Iris pigment epithelial cell (primary cell): ENCODE measurements around the gene NTM.

Experiments
- DNase-seq: peaks from one replicate; pipeline ENCODE4 v3.0.0-alpha.2; 2011; ENCODE audit warnings: low read depth

The NTM gene

DNA sequence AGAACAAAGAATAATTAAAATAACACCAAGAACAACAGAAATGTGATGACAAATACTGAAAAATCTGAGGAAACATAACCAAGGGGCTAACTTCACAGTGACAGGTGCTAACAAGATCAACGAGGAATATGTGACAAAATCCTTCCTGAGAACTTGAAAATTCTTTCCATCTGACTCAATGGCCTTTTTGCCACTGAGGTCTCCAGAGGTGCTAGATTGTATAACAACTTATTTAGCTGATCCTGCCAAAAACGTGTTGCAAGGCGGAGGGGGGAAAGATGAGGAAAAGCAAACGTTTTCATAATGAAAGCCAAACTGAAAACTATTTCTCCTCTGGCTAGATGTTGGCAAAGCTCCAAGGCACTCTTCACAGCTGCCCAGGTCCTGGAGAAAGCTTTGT, 364.5 kb downstream of the NTM start:
- no peak for DNase-seq

DNA sequence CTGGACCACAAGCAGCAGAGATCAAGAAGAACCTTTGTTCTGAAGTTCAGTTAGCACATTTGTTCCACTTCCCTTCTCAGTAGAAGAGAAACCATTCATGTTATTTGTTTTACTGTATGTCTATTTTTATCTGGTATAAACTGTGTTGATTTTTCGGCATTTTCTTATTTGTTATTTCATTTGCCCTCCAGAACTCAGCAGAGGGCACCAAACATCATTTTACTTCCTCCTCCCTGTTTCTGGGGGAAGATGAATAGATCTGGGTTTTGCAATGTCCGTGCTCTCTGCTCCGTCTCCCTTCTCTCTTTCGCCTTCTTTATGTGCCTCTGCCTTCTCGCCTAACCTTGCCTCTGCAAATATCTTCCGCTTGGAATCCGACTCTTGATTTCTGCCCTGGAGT, 366.9 kb downstream of the NTM start:
- peak; percentile 36 for DNase-seq

DNA sequence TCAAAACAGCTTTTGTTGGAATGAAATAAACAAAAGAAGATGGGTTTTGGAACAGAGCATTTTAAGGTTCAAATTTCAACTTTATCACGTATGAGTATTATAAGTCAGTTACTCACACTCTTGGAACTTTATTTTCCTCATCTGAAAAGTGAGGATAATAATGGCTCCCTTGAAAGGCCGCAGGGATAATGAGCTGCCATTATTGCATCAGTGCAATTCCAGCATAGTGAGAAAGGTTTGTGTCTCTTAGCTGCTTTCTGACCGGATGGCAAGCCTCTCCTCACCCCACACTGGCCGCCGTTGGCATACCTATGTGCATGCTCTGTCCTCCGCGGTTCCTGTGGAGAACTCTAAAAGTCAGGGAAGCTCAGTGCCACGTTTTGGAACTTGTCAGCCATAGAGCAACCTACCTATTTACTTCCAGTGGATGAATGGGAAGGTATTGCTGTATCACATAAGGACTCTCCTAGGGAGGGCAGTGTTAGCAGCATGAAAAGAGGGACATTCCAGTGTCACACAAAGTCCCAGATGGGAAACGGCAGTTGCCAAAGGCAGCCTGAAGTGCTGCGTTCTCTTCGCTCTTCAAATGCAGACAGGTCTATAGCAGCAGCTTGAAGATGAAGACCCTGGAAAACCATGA, 368.9 kb downstream of the NTM start:
- DNase-seq: no peak

DNA sequence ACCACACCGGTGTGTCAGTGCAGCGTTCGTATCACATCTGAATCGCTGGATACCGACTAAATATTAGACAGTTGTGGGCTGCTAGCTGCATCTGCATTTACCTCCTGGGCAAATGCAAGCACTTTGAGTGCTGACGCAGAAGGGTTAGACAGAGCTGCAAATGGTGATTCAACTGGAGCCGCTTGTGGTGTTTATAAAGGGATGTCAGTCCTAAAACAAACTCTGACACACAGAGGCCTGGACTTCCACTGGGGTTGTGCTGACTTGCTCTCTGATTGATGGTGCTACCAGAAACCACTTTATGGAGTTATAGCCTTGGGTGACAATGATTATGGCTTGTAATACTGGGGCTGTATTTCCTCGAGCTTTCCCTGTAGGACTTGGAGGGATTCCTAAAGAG, 374.4 kb downstream of the NTM start:
- peak; percentile 90 for DNase-seq

DNA sequence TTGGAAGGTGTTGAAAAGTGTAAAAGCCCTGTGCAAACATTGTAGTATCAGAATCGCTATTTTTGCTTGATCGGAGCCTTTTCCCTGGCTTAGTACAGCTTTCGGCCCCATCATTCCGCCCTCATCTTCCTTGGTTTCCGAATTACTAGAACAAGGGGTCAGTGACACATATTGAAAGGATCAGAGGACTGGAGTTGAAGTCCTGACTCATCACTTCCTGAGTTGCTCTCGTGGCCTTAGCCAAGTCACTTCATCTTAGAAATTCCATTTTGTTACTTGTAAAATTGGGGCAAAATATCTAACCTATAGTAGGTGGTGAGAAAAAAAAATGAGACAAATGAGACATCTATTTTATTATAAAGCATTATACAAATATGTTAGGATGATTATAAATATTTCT, 375.0 kb downstream of the NTM start:
- DNase-seq: peak; percentile 84

DNA sequence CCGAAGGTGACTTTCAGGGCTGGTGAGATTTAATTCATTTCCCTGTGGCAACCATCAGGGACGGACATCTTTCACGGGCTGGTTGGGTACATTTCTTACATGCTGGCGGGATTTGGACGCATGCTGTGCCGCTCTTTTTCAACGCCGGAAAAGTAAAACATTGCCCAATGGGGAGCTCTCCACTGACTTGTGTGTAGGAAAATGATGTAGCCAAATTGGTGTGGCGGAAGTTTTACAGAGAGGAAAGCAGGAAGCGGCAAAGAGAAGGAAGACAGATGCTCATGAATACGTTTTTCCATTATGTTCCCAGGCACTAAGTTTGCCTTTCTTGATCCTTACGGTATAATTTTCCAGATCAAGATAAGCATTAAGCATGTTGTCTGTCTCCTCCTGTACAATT, 375.8 kb downstream of the NTM start:
- DNase-seq: no peak

DNA sequence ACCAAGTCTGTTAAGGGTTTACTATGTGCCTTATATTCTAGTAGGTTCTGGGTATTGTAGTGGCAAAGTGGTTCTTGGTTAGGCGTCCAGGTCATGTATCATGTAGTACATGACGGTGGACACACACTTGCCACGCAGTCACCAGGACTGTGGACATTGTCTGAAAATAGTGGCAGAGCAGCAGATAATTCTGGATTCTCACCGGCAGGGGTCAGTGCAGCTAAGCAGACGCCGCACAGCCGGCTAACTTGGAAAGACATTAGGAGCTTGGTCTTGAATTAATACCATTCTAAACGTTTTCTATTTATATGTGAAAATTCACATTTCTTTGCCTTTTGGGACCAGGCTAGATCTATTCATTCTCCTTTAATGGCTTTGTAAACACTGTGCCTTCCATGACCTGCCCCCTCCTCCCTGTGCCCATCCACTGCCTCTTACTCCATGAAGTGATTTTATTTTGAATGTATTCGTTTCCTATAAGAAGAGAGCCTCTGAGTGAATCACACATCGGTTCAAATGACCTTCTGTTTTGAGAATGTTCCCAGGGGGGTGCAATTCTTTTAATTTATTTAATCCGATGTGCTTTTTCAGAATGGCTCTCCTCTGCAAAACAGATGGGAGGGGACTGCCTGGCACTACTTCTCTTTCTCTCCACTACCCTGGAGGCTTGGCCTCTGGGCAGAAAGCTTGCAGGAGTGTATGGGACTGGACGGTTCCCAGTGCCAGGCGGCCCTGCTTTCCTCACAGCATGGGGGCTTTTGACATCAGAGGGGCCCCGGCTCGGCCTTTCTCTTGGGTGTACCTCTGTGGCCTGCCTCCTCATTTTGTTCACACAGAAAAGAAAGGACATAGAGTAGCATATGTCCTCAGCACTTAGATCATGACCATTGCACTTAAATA, 378.0 kb downstream of the NTM start:
- peak; percentile 79 for DNase-seq

DNA sequence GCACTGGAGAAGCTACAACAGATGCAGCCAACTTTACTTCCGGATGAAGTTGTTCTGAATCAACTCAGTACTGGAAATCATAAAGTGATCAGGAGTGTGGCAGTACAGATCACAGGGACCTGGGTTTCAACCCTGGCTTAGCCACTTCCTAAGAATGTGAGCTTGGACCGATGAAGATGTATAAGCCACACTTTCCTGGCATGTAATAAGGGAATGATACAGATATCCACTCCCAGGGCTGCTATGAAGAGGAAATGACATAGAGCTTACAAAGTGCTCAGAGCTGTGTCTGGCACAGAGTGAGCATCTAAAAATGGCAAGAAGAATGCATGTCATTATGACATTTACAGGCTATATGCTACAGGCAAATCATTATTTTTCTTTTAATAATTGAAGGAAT, 378.7 kb downstream of the NTM start:
- DNase-seq: peak; percentile 96

DNA sequence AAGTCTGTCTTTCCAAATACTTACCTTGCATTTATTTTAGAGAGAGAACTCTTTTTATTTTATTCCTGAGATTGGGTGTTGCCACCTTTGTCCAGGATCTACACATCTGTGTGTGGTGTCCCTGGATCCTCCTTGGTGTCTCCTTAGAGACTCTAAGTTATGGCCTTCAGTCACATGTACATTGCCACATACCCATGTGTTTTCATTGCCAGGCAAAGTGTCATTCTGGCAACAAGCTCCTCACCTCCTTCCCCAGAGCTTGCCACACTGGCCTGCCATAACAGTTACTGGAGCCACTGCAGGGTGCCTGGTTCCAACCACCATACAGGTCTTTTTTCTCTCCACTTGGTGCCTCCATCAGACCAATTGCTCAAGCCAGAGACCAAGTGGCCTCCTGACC, 379.7 kb downstream of the NTM start:
- no peak for DNase-seq

DNA sequence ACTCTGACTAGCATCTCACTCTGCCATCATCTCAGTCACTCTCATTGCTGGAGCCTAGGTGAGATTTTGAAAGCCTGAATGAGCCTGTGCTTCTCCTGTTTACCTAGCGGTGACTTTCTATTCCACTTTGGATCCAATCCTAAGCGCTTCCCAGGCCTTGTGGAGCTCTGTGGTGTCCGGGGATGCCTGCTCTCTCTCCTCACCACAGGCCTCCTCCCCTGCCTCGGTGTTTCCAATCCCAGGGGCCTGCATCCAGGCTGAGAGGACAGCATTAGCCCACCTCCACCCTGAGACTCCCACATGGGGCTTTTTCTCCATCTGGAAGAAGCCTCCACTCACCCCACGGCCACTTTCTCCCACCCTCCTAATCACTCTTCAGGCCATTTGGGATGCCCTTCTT, 380.3 kb downstream of the NTM start:
- DNase-seq: no peak

DNA sequence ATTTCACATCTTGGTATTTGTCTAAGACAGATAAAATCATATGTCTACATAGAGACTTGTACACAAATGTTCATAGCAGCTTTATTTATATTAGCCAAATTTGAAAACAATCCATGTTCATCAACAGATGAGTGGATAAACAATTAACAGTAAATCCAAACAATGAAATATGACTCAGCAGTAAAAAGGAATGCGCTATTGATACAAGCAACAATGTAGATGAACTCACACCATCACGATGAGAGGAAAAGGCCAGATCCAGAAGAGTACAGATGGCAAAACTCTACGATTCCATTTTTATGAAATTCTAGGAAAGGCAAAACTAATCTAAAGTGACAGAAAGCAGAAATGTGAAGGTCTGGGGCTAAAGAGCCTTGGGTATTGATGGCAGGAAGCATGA, 384.3 kb downstream of the NTM start:
- DNase-seq: peak; percentile 55

DNA sequence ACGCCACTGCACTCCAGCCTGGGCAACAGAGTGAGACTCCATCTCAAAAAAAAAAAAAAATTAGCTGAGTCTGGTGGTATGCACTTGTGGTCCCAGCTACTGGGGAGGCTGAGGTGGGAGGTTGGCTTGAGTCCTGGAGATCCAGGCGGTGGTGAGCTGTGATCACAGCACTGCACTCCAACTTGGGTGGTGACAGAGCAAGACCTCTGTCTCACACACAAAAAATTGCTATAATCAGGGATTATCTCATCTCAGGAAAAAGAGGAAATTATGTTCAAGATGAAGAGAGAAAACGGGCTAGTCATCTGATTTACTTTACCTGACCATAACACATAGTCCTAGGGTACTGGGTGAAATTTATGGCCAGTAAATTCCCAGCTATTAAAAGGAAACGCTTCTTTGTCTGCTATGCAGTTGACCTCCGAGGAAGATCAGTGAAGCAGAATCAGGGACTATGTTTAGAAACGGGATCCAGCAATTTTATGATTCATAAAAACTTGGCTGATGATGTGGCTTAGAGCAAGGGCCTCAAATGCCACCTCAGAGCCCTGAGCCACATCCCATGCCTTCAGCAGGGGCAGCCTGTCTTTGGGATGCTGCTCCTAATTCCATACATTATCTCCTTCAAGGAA, 386.2 kb downstream of the NTM start:
- DNase-seq: peak; percentile 77

DNA sequence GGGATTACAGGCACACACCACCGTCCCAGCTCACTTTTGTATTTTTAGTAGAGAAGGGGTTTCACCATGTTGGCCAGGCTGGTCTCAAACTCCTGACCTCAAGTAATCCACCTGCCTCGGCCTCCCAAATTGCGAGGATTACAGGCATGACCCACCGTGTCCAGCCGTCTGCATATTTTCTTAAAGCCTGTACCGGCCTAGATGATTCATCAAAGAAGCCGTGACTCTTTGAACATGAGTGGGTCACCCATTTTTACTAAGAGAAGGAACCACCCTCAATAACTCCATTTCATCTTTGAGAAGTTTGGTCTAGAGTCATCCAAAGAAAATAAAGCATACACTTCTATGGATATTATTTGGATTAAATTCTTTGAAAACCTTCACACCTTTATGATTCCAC, 388.3 kb downstream of the NTM start:
- DNase-seq: peak; percentile 67

DNA sequence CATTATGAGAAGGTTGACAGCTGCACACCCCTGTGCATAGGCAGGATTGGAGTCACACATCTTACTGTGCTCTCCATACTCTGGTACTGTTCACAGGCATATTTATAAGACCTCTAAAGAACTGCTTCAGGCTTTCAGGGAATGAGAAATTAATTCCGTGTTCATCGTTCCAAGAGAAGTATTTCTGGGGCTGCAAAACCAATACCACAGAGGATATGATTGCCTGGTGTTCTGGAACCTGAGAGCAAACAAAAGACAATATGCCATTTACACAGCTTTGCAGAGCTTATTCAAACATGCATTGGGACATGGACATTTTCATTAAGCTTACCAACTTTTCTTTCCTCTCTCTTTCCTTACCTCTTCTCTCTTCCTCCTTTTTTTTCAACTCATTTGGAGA, 388.7 kb downstream of the NTM start:
- peak; percentile 36 for DNase-seq

DNA sequence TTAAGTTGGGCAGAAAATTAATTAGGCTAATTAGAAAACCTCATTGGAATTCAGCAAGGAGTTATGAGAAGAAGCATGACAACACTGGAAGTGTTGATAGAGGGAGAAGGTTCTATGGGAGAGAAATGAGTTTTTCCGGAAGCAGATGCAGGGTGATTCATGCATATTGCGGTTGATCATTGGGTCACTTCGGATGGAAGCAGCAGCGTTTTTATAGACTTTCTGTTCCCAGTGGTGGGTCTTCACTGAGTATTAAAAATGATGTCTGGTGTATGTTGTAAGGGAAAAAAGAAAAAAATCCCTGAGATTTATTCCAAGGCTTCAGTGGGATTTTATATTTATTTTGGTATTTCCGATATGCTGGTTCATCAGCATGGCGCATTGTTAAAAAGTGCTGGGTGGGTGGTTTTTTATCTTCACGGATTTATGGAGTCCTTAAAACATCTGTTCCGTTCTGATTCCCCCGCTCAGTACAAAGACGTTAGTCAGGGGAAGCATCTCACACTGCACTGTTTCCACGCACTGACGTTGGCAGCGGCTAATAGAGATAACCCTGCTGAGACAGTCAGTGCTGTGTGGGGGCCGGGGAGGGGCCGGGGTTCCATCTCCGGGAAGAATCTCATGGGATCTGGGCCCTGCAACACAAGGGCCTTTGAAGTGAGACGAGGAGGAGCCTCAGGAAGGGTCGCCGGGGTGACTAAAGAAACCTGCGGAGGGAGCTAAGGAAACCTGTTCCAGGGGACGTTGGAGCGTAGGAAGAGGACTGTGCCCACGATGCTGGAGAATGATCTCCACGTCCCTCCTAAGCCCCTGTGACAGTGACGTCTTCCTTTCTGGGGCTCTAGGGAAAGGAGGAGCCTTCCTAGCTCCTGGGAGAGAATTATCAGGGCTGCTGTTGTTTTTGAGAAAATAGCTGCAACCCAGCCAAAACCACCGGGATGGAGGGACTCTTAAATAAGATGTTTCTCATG, 390.0 kb downstream of the NTM start:
- peak; percentile 95 for DNase-seq

DNA sequence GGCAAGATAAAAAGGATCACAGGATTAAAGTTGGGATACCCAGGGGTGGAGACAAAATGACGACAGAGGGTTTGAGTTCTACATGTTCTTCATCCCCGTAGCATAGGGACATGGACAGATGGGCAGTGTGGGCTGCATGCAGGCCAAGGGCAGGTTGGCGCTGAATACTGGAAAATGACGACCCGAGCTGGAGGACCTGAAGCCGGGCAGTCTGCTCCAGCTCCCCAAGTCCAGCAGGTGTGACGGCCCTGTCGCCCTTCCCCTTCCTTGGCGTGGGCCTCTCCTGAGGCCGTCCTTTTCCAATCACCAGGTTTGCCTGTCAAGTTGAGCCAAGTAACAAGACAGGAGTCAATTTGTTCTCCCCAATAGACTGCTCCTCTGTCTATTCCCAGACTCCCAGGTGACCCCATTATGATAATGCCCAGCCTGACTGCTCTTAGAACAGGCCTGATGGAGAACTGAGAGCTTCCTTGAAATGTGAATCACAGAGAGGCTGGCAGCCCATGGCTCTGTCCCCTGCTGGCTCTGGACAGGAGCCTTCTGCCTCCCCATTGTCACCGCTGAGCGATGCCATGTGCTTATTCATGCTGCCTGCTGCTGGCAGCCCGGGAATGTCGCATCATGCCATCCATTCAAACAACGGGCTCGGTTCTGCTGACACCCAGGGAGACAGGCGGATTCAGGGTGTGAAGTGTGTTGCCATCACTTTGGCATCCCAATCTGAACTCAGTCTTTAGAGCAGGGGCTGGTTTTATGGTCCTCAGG, 392.1 kb downstream of the NTM start:
- DNase-seq: no peak

DNA sequence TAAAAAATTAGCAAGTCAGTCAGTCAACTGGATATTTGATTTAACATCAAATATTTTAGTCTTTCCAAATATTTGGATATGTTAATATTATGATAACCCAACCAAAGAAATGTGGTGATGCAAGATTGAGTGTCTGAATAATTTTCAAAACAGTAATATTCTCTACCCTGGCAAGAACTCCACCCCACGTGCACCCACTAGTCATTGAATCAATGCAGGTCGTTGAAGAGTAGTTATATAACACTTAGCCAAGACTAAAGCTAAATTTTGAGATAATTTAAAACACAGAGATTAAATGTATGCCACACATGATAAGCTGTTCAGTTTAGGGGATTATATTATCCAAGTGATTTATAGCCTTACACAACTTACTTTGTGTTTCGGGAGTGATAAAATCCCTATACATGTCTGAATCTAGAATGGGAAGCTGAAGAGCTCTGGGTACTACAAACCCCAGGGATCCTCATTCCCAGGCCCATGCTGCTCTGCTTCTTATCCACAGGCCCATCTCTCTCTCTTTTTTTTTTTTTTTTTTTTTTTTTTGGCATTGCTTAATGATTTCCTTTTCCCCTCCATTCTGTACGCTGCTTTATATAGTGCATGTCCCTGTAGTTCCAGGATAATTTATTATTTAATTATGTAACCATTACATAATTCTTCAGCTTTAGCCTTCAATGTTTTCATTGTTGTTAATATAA, 392.9 kb downstream of the NTM start:
- DNase-seq: peak; percentile 75

DNA sequence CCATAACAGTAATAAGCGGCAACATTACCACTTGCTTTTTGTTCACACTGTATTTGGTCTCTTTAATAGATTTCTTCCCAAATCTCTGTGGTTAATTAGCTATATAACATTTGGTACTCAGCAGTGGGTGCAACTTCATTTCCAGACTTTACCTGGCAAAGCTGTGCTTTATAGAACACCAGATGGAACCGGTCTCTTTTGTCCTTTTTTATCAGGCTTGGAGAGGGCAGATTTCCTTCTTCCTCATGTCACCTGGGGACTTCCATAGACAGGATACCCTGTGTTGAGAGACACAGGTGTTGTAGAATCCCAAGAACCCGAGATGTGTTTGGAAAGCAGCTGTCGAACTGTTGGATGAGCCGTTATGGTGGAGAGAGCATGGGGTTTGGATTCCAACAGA, 393.7 kb downstream of the NTM start:
- DNase-seq: no peak

DNA sequence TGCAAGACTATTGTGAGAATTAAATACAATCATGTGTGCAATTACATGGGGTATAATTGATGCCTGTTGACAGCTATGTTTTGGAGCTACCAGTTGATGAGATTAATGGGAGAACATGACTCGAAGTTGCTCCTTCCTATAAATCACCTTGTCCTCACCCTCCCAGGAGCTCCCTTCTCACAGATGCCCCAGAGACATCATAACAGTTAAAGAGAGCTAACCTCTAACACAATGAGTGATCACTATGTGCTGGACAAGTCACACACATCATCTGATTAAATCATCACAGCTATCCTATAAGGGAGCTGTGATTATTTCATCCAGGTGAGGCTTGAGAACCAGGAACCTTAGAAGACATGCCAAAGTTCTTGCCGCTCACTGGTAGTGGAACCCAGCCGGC, 394.2 kb downstream of the NTM start:
- DNase-seq: no peak

DNA sequence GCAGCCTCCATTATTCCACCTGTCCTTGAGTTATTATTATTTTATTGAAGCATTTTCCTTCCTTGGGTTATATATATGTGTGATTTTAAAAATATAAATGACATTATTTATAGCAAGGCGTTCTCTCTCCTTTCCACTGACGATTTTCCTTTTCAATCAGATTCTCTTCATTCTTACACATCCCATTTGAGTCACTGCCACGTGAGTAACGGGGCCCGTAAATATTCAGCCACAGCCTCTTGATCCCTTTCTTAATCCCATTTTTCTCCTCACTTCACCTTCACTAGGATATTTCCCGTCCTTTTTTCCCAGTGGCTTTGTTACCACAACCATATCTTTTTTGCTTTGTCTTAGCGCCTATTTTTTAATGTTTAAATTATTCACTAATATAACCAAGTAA, 396.2 kb downstream of the NTM start:
- DNase-seq: peak; percentile 50

DNA sequence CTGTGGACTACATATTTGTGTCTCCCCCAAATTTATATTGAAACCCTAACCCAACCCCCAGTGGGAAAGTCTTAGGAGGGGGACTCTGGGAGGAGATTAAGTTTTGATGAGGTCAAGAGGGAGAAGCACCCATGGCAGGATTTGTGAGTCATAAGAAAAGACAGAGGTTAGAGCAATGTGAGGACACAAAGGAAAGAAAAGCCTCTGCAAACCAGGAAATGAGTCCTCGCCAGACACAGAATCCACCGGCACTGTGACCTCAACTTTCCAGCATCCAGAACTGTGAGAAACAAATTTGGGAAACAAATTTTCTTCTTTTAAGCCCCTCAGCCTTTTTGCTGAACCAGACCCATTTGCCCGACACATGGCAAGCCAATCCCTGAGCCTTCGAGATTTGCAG, 397.0 kb downstream of the NTM start:
- peak; percentile 76 for DNase-seq
